Measurements from ENCODE around the gene FUOM. TPM values are rescaled to one million over a fixed set of nuclear protein-coding genes. Genes with fewer than 3 reads are reported as not detected.
A peak's percentile ranks its signal among the peaks of the same experiment; 100 is the strongest.

FUOM gene
- total and polyA plus RNA-seq, 2 of the 4 experiments (the other 2 are of a cell fraction), result 26.3 to 52.8 TPM

DNA sequence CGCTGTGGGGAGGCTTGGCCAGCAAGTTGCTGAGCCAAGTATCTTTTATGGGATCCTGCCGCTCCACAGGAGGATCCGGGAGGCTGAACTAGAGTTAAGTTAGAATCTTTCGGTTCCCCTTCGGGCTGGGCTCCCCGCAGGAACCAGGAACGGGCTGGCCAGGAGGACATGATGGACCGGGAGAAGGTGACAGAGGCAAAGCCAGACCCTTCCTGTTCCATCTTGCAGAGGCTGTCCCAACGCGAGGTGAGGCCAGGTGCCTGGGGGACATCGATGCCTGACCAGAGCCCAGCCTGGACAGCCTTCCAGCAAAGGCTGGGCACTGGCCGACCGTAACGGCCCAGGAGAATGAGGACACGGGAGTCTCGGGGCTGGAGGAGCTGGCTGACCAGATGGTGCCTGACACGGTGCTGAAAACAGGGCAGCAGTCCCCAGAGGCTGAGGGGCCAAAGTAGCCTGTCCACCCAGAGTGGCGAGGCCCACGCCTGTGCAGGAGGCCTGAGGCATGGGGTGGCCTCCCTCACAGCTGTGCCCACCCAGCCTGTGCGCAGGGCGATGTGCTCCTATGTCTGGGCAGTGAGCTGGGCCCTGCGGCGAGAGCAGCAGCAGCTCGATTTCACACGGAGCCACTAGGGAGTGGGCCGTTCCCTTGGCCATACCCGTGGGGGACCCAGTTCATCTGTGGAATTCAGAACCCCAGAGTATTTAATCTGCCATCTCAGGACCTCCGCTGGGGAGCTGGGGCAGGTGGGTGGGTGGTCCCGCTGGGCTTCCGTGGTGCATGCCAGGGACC lies 19.4 kb upstream of the FUOM start:
- H2AFZ ChIP-seq (replicated peaks; ENCODE audit: low read length, poor library complexity), result peak overlapping the region; percentile 98
- H4K8ac ChIP-seq (ENCODE audit: low read depth in 2 of 2, low read length in 2 of 2), result no peak overlapping the region; a peak in 1 of 4 replicates
- peaks cover 2% of the 10 kb centered on the region for H3K36me3 ChIP-seq (ENCODE audit: control insufficient read depth, insufficient read depth, low read length)
- H3K14ac ChIP-seq (replicated peaks; ENCODE audit: low read depth, low read length), result no peak overlapping the region
- no peak overlapping the region; the same call in 1 of the 2 replicates for H3K4ac ChIP-seq (ENCODE audit: low read depth, low read length)
- no peak overlapping the region for H4K91ac ChIP-seq (ENCODE audit: insufficient read depth, low read depth, low read length)
- H3K4me1 ChIP-seq (ENCODE audit: control insufficient read depth, insufficient read depth, low read length), result peaks cover 7% of the 10 kb centered on the region
- no peak overlapping the region for H3K56ac ChIP-seq (ENCODE audit: extremely low read depth, insufficient read depth, low read length)
- H4K5ac ChIP-seq (ENCODE audit: low read depth, low read length), result no peak overlapping the region
- ATAC-seq (ENCODE audit: low read depth), result no peak
- intact Hi-C loops (cut with micrococcal nuclease) (loop anchor here (10.0 kb wide), 1 partner anchor 52 kb away; no protein-coding TSS in a partner anchor), dilution Hi-C loops (cut with HindIII; ENCODE audit: low sequenced_read_pairs, unreplicated experiment) (no loop called here), in situ Hi-C loops (cut with MboI; ENCODE audit: low sequenced_read_pairs) (no loop called here)
- H2BK120ac ChIP-seq (ENCODE audit: low read depth, low read length), result no peak overlapping the region
- no peak for DNase-seq
- ChIA-PET POLR2A (ENCODE audit: unreplicated experiment) (no interaction called here), CTCF (interaction anchor here (0.7 kb wide), 1 partner anchor 16 kb away, joined by 3 read pairs; no protein-coding TSS in a partner anchor)
- no peak overlapping the region; the same call in 1 of the 2 replicates for H3K23ac ChIP-seq (ENCODE audit: low read depth, low read length)
- peak overlapping the region; percentile 16; the same call in 1 of the 2 replicates for H2AK5ac ChIP-seq (ENCODE audit: low read depth, low read length)
- H2BK20ac ChIP-seq (ENCODE audit: low read depth, low read length), result no peak overlapping the region
- H3K27me3 ChIP-seq (ENCODE audit: control insufficient read depth, insufficient read depth, low read length), result no peaks in the 10 kb centered on the region
- H3K9me1 ChIP-seq (ENCODE audit: insufficient read depth, low read length), result peaks cover 8% of the 10 kb centered on the region; the same call in 1 of the 2 replicates
- no peak overlapping the region for H3K27ac ChIP-seq (ENCODE audit: insufficient read depth, low read length)
- H3K79me1 ChIP-seq (ENCODE audit: low read depth in 1 of 2, low read length in 2 of 2), result peaks cover 0 to 11% of the 10 kb centered on the region in 2 experiments
- H3K4me3 ChIP-seq (ENCODE audit: insufficient read depth, low read depth, low read length), result no peak overlapping the region
- BruUV-seq (replicated peaks), result no TSS peak
- no peak overlapping the region for H3K18ac ChIP-seq (ENCODE audit: low read depth, low read length)
- H3K9me3 ChIP-seq (ENCODE audit: control insufficient read depth, insufficient read depth, low read length), result no peaks in the 10 kb centered on the region
- no peak overlapping the region for H2BK5ac ChIP-seq (ENCODE audit: low read depth, low read length, poor library complexity, severe bottlenecking)
- no peak overlapping the region for H3K9ac ChIP-seq (ENCODE audit: low read depth, low read length)
- peak overlapping the region; percentile 70 for H2AK9ac ChIP-seq (replicated peaks; ENCODE audit: low read depth, low read length, poor library complexity)
- no peaks in the 10 kb centered on the region for H4K20me1 ChIP-seq (ENCODE audit: insufficient read depth, low read length)
- H2BK15ac ChIP-seq (ENCODE audit: low read depth, low read length), result no peak overlapping the region
- H3K4me2 ChIP-seq (ENCODE audit: low read depth, low read length), result no peak overlapping the region
- WGBS, 2 experiments (ENCODE audit: extremely low coverage in 2 of 2, insufficient read length in 1 of 2), result 94% methylated on average over 24 of the region's 30 CpGs; no CpG with 5 or more reads in 1 of the 2 experiments
- no peak for TF ChIP-seq MXI1 (IDR thresholded peaks at IDR 0.05; ENCODE audit: borderline replicate concordance, low read depth, low read length)
- no peak for TF ChIP-seq CHD1 (IDR thresholded peaks at IDR 0.05; ENCODE audit: low read depth, low read length)
- TF ChIP-seq MAZ (IDR thresholded peaks at IDR 0.05; ENCODE audit: borderline replicate concordance, low read depth, low read length), result no peak
- TF ChIP-seq, protein P1, sequence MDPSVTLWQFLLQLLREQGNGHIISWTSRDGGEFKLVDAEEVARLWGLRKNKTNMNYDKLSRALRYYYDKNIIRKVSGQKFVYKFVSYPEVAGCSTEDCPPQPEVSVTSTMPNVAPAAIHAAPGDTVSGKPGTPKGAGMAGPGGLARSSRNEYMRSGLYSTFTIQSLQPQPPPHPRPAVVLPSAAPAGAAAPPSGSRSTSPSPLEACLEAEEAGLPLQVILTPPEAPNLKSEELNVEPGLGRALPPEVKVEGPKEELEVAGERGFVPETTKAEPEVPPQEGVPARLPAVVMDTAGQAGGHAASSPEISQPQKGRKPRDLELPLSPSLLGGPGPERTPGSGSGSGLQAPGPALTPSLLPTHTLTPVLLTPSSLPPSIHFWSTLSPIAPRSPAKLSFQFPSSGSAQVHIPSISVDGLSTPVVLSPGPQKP (IDR thresholded peaks at IDR 0.05; ENCODE audit: borderline replicate concordance, low read depth, low read length), result no peak
- TF ChIP-seq CEBPB (IDR thresholded peaks at IDR 0.05; ENCODE audit: low read depth, low read length), result no peak
- TF ChIP-seq SMC3 (IDR thresholded peaks at IDR 0.05; ENCODE audit: low read depth, low read length), result no peak
- TF ChIP-seq POLR2A (IDR thresholded peaks at IDR 0.05; ENCODE audit: low read depth, low read length), result no peak
- TF ChIP-seq BHLHE40 (IDR thresholded peaks at IDR 0.05; ENCODE audit: low read depth, low read length), result no peak
- TF ChIP-seq, protein P2, sequence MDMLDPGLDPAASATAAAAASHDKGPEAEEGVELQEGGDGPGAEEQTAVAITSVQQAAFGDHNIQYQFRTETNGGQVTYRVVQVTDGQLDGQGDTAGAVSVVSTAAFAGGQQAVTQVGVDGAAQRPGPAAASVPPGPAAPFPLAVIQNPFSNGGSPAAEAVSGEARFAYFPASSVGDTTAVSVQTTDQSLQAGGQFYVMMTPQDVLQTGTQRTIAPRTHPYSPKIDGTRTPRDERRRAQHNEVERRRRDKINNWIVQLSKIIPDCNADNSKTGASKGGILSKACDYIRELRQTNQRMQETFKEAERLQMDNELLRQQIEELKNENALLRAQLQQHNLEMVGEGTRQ (IDR thresholded peaks at IDR 0.05; ENCODE audit: low read depth, low read length), result no peak
- TF ChIP-seq, protein P3, sequence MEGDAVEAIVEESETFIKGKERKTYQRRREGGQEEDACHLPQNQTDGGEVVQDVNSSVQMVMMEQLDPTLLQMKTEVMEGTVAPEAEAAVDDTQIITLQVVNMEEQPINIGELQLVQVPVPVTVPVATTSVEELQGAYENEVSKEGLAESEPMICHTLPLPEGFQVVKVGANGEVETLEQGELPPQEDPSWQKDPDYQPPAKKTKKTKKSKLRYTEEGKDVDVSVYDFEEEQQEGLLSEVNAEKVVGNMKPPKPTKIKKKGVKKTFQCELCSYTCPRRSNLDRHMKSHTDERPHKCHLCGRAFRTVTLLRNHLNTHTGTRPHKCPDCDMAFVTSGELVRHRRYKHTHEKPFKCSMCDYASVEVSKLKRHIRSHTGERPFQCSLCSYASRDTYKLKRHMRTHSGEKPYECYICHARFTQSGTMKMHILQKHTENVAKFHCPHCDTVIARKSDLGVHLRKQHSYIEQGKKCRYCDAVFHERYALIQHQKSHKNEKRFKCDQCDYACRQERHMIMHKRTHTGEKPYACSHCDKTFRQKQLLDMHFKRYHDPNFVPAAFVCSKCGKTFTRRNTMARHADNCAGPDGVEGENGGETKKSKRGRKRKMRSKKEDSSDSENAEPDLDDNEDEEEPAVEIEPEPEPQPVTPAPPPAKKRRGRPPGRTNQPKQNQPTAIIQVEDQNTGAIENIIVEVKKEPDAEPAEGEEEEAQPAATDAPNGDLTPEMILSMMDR (conservative IDR thresholded peaks at IDR 0.05; ENCODE audit: low read depth, low read length), result no peak
- no peak for TF ChIP-seq RFX5 (IDR thresholded peaks at IDR 0.05; ENCODE audit: low read depth, low read length)
- TF ChIP-seq RCOR1 (IDR thresholded peaks at IDR 0.05; ENCODE audit: insufficient replicate concordance, low read length), result no peak
- TF ChIP-seq FOS (IDR thresholded peaks at IDR 0.05; ENCODE audit: low read depth, low read length), result no peak
- TF ChIP-seq MAFK (IDR thresholded peaks at IDR 0.05; ENCODE audit: low read depth, low read length), result no peak
